GM12878 (cell line): ENCODE results near the gene SMIM14.

Experiments
- CHD4 ChIP-seq: fragments of 200-600 bp; sonication (generic); IDR thresholded peaks from 2 replicates; pipeline ENCODE4 v1.6.1; 2016; ENCODE audit warnings: mild to moderate bottlenecking
- MTA2 ChIP-seq: fragments of 450-650 bp; IDR thresholded peaks from 2 replicates; pipeline ENCODE4 v1.6.1; 2016; ENCODE audit warnings: low read depth, mild to moderate bottlenecking, moderate library complexity
- NRF1 ChIP-seq: conservative IDR thresholded peaks from 2 replicates; pipeline ENCODE4 v1.6.1; 2011; ENCODE audit warnings: mild to moderate bottlenecking, low read depth, low read length, improper control_type of control experiment
- POLR2A ChIP-seq: IDR thresholded peaks from 2 replicates; pipeline ENCODE4 v1.6.1; 2011; ENCODE audit warnings: low read depth, mild to moderate bottlenecking, low read length
- POLR2AphosphoS2 ChIP-seq: IDR thresholded peaks from 2 replicates; pipeline ENCODE4 v1.6.1; 2011; ENCODE audit warnings: low read depth, mild to moderate bottlenecking, low read length, improper control_type of control experiment, moderate library complexity
- POLR2AphosphoS5 ChIP-seq: IDR thresholded peaks from 2 replicates; pipeline ENCODE4 v1.6.1; 2011; ENCODE audit warnings: mild to moderate bottlenecking, low read length, inconsistent platforms
- RAD51 ChIP-seq: fragments of 450-650 bp; IDR thresholded peaks from 2 replicates; pipeline ENCODE4 v1.6.1; 2016; ENCODE audit warnings: moderate library complexity, mild to moderate bottlenecking, inconsistent platforms
- SP1 ChIP-seq: IDR thresholded peaks from one replicate; pipeline ENCODE4 v1.6.1; 2011; ENCODE audit warnings: low read depth, low read length
- TAF1 ChIP-seq: IDR thresholded peaks from 2 replicates; pipeline ENCODE4 v1.6.1; 2011; ENCODE audit warnings: mild to moderate bottlenecking, low read depth, low read length, borderline replicate concordance
- TF ChIP-seq, protein P1 (sequence below): fragments of 450-650 bp; IDR thresholded peaks from 2 replicates; pipeline ENCODE4 v1.6.1; 2017; ENCODE audit warnings: antibody characterized with exemption, mild to moderate bottlenecking, moderate library complexity
- TF ChIP-seq, protein P2 (sequence below), 3 experiments: IDR thresholded peaks in 2 of 3; conservative IDR thresholded peaks in 1 of 3; 2 replicates each; pipeline ENCODE4 v1.5.1; 2011; ENCODE audit warnings: low read depth in 3 of 3, low read length in 3 of 3, mild to moderate bottlenecking in 3 of 3, control low read depth in 2 of 3, moderate library complexity in 2 of 3, inconsistent platforms in 1 of 3, mixed read lengths in 1 of 3; ENCODE audit not compliant: control insufficient read depth in 2 of 3, insufficient read depth in 1 of 3; ENCODE audit errors: extremely low read depth in 1 of 3

DNA sequence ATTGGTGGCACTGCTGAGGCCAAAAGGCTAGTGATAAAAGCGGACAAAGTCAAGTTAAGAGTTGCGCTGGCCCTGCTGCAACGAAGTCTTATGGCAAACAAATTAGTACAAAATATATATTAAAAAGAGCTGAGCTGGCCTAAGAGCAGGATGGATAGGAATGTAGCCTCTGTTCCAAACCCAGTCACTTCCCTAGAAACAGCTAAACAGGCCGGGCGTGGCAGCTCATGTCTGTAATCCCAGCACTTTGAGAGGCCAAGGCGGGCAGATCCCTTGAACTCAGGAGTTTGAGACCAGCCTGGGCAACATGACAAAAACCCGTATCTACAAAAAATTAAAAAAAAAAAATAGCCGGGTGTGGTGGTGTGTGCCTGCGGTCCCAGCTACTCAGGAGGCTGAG lies 79.0 kb downstream of the SMIM14 start:
- TF ChIP-seq SP1 (no peak), POLR2AphosphoS2 (no peak), RAD51 (no peak), NRF1 (no peak), POLR2AphosphoS5 (no peak), POLR2A (no peak), TAF1 (no peak), CHD4 (no peak), MTA2 (no peak)
- TF ChIP-seq, protein P1, sequence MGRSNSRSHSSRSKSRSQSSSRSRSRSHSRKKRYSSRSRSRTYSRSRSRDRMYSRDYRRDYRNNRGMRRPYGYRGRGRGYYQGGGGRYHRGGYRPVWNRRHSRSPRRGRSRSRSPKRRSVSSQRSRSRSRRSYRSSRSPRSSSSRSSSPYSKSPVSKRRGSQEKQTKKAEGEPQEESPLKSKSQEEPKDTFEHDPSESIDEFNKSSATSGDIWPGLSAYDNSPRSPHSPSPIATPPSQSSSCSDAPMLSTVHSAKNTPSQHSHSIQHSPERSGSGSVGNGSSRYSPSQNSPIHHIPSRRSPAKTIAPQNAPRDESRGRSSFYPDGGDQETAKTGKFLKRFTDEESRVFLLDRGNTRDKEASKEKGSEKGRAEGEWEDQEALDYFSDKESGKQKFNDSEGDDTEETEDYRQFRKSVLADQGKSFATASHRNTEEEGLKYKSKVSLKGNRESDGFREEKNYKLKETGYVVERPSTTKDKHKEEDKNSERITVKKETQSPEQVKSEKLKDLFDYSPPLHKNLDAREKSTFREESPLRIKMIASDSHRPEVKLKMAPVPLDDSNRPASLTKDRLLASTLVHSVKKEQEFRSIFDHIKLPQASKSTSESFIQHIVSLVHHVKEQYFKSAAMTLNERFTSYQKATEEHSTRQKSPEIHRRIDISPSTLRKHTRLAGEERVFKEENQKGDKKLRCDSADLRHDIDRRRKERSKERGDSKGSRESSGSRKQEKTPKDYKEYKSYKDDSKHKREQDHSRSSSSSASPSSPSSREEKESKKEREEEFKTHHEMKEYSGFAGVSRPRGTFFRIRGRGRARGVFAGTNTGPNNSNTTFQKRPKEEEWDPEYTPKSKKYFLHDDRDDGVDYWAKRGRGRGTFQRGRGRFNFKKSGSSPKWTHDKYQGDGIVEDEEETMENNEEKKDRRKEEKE = no peak
- TF ChIP-seq, protein P2, sequence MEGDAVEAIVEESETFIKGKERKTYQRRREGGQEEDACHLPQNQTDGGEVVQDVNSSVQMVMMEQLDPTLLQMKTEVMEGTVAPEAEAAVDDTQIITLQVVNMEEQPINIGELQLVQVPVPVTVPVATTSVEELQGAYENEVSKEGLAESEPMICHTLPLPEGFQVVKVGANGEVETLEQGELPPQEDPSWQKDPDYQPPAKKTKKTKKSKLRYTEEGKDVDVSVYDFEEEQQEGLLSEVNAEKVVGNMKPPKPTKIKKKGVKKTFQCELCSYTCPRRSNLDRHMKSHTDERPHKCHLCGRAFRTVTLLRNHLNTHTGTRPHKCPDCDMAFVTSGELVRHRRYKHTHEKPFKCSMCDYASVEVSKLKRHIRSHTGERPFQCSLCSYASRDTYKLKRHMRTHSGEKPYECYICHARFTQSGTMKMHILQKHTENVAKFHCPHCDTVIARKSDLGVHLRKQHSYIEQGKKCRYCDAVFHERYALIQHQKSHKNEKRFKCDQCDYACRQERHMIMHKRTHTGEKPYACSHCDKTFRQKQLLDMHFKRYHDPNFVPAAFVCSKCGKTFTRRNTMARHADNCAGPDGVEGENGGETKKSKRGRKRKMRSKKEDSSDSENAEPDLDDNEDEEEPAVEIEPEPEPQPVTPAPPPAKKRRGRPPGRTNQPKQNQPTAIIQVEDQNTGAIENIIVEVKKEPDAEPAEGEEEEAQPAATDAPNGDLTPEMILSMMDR (IDR thresholded peaks at IDR 0.05 in 2 of 3, conservative IDR thresholded peaks at IDR 0.05 in 1 of 3; ENCODE audit: control insufficient read depth in 2 of 3, extremely low read depth in 1 of 3, insufficient read depth in 1 of 3, low read depth in 3 of 3, low read length in 3 of 3) = no peak
